Astrocyte of the spinal cord (primary cell): ENCODE measurements around the gene SFSWAP.
A peak's percentile ranks its signal among the peaks of the same experiment; 100 is the strongest.
"Not testable (repeated sequence)": the region's sequence is repeated elsewhere in the genome, so short reads cannot be mapped to it uniquely, and the experiment has no call there.

Experiments used
- DNase-seq: peaks from one replicate; pipeline ENCODE4 v3.0.0; 2011; ENCODE audit warnings: low read depth, low spot score
- H3K4me3 ChIP-seq: 2 replicates; pipeline ENCODE4 v1.5.1; 2011; ENCODE audit warnings: low read depth, mild to moderate bottlenecking, low read length, moderate library complexity
- in situ Hi-C: cut with HindIII; loops from 2 replicates; pipeline ENCODE4 v1.10.0; 2017; ENCODE audit warnings: low sequenced_read_pairs
- TF ChIP-seq, protein P1 (sequence below): IDR thresholded peaks from 2 replicates; pipeline ENCODE4 v1.5.1; 2012; ENCODE audit warnings: low read depth, mild to moderate bottlenecking, low read length, inconsistent platforms

Gene SFSWAP

DNA sequence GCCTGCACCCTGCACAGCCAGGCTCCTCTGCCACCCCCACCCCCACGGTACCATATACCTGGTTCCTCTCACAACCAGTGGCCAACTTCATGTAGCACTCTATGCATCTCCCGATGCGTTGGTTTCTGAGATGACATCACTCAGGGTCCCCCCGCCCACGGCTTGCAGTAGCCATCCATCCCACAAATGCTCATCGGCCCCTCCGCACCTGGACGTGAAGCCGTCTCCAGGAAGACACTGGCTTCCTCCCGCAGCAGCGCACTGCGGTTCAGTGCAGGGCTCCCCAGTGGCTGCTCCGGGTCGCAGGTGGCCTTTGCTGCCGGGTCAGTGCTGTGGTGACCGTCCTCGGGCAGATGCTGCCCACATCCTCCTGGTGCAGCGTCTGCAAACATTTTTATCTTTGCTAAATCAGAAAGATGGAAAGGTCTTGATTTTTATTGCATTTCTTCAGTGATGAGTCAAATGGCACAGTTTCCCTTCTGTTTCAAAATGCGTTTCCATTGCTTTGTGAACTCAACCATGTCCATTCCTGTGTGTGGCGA lies 89.8 kb downstream of the SFSWAP start:
- no peak overlapping the region for H3K4me3 ChIP-seq
- DNase-seq = no peak
- TF ChIP-seq, protein P1, sequence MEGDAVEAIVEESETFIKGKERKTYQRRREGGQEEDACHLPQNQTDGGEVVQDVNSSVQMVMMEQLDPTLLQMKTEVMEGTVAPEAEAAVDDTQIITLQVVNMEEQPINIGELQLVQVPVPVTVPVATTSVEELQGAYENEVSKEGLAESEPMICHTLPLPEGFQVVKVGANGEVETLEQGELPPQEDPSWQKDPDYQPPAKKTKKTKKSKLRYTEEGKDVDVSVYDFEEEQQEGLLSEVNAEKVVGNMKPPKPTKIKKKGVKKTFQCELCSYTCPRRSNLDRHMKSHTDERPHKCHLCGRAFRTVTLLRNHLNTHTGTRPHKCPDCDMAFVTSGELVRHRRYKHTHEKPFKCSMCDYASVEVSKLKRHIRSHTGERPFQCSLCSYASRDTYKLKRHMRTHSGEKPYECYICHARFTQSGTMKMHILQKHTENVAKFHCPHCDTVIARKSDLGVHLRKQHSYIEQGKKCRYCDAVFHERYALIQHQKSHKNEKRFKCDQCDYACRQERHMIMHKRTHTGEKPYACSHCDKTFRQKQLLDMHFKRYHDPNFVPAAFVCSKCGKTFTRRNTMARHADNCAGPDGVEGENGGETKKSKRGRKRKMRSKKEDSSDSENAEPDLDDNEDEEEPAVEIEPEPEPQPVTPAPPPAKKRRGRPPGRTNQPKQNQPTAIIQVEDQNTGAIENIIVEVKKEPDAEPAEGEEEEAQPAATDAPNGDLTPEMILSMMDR = no peak
- in situ Hi-C loops = no loop called here

DNA sequence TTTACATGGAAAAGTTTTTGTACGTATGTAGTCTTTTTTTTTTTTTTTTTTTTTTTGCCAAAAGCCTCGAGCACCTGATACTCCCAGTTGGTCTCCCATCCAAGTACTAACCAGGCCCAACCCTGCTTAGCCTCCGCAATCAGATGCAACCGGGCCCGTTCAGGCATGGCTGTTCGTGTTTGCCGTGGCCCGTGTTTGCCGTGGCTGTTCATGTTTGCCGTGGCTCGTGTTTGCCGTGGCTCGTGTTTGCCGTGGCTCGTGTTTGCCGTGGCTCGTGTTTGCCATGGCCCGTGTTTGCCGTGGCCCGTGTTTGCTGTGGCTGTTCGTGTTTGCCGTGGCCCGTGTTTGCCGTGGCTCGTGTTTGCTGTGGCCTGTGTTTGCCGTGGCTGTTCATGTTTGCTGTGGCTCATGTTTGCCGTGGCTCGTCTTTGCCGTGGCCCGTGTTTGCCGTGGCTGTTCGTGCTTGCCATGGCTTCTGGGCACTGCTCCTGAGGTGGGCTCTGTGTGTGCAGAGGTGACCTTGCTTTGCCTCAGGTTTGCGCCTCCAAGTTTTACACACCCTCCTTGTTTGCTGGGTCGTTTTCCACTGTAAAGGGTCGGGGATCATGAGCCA lies 90.5 kb downstream of the SFSWAP start:
- TF ChIP-seq, protein P1 = no peak
- no peak for DNase-seq
- in situ Hi-C loops = no loop called here
- H3K4me3 ChIP-seq = no peak overlapping the region

DNA sequence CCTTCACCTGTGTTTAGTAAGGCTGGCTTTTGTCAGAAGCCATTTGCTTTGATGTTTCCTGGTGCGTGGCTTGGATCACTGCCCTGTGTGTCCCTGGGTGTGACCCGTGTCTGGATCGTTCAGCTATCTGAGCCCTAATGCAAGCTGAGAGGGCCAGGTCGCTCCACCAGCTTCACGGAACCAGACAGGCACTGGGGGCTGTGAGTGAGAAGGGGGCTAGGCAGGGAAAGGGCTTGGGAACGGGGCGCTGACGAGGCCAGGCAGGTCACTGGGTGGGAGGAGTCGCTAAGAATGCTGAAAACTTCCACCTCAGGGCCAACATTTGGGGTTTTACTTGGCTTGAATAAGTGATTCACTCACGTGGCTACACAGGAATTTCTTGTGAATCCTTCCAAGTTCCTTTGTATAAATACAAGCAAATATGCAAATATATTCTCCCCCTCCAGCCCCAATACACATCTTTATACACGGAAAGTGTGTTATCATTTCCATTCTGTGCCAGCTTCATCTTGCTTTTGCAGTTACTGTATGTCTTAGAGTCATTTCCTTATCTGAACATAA lies 93.2 kb downstream of the SFSWAP start:
- TF ChIP-seq, protein P1 = no peak
- peak; percentile 32 for DNase-seq
- in situ Hi-C loops = no loop called here
- no peak overlapping the region for H3K4me3 ChIP-seq

DNA sequence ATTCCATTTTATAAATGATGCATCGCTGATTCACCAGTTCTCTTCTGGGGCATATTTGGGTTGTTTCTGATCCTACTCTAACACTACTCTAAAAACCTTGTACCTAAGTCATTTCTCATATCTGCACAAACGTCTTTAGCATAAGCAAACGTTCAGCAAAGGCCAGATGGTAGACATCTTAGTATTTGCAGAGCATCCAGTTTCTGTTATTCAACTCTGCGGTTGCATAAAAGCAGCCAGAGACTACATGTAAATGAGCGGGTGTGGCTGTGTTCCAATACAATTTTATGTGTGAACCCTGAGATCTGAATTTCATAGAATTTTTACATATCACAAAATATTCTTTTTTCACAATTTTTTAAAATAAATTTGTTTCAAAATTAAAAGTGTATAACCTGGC lies 94.5 kb downstream of the SFSWAP start:
- TF ChIP-seq, protein P1 = no peak
- DNase-seq = no peak
- no peak overlapping the region for H3K4me3 ChIP-seq
- in situ Hi-C loops = no loop called here

DNA sequence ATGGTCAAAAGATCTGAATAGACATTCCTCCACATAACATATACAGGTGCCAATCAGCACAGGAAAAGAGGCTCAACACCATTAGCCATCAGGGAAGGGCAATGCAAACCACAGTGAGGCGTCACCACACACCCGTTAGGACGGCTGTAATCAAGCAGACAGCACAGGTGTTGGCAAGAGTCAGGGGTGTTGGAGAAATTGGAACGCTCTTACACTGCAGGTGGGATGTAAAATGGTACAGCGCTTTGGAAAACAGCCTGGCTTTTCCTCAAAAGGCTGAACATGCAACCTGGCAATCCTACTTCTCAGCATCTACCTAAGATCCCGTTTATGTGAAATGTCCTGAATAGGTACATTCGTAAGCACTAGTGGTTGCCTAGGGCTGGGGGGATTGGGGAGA lies 95.8 kb downstream of the SFSWAP start:
- in situ Hi-C loops = no loop called here
- H3K4me3 ChIP-seq = no peak overlapping the region
- TF ChIP-seq, protein P1 = no peak
- DNase-seq = no peak

DNA sequence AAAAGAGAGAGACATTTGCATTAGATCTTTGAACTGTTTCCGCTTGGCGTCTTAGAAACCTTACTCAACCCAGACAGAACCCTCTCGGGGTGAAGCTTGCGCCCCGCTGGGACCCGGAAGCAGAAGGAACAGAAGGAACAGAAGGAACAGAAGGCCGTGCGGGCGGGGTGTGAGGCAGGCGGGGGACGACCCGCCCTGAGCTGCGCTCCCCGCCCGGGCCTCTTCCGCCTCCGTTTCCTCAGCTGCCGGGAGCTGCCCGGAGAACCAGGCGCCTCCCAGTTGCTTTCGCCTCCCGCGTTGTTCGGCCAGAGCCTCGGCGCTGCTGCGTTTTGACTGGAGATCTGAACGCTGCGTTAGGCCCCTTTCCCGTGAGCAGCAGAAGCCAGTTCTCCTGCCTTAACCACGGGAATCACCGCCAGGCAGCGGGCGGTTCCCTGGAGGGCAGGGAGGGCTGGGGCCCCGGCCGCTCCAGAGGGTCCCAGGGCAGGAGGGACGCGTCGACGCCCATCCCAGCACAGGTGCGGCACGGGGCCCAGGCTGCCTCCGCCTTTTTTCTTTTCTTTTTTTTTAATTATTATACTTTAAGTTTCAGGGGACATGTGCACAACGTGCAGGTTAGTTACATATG lies 98.0 kb downstream of the SFSWAP start:
- H3K4me3 ChIP-seq = no peak overlapping the region
- DNase-seq = no peak
- TF ChIP-seq, protein P1 = no peak
- in situ Hi-C loops = no loop called here

DNA sequence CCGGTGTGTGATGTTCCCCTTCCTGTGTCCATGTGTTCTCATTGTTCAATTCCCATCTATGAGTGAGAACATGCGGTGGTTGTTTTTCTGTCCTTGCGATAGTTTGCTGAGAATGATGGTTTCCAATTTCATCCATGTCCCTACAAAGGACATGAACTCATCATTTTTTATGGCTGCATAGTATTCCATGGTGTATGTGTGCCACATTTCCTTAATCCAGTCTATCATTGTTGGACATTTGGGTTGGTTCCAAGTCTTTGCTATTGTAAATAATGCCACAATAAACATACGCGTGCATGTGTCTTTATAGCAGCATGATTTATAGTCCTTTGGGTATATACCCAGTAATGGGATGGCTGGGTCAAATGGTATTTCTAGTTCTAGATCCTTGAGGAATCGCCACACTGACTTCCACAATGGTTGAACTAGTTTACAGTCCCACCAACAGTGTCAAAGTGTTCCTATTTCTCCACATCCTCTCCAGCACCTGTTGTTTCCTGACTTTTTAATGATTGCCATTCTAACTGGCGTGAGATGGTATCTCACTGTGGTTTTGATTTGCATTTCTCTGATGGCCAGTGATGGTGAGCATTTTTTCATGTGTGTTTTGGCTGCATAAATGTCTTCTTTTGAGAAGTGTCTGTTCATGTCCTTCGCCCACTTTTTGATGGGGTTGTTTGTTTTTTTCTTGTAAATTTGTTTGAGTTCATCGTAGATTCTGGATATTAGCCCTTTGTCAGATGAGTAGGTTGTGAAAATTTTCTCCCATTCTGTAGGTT lies 98.8 kb downstream of the SFSWAP start:
- in situ Hi-C loops, DNase-seq, H3K4me3 ChIP-seq: not testable (repeated sequence)
